IMR-90 (cell line): ENCODE data around the gene EME2.

Experiments
- CEBPB ChIP-seq: IDR thresholded peaks from 2 replicates; pipeline ENCODE4 v1.6.1; 2012; ENCODE audit warnings: low read depth, low read length, improper control_type of control experiment
- ELK1 ChIP-seq: fragments of 150-350 bp; IDR thresholded peaks from 2 replicates; pipeline ENCODE4 v1.6.1; 2016; ENCODE audit warnings: low read depth, mild to moderate bottlenecking, low read length, moderate library complexity, borderline replicate concordance
- POLR2A ChIP-seq: IDR thresholded peaks from 2 replicates; pipeline ENCODE4 v1.6.1; 2012; ENCODE audit warnings: mild to moderate bottlenecking, low read depth, low read length
- TF ChIP-seq, protein P1 (sequence below): conservative IDR thresholded peaks from 2 replicates; pipeline ENCODE4 v1.5.1; 2012; ENCODE audit warnings: mild to moderate bottlenecking, low read depth, low read length, improper control_type of control experiment

GRCh38 chr16:1819611-1820010 lies 47.0 kb downstream of the EME2 start:
- TF ChIP-seq, protein P1, sequence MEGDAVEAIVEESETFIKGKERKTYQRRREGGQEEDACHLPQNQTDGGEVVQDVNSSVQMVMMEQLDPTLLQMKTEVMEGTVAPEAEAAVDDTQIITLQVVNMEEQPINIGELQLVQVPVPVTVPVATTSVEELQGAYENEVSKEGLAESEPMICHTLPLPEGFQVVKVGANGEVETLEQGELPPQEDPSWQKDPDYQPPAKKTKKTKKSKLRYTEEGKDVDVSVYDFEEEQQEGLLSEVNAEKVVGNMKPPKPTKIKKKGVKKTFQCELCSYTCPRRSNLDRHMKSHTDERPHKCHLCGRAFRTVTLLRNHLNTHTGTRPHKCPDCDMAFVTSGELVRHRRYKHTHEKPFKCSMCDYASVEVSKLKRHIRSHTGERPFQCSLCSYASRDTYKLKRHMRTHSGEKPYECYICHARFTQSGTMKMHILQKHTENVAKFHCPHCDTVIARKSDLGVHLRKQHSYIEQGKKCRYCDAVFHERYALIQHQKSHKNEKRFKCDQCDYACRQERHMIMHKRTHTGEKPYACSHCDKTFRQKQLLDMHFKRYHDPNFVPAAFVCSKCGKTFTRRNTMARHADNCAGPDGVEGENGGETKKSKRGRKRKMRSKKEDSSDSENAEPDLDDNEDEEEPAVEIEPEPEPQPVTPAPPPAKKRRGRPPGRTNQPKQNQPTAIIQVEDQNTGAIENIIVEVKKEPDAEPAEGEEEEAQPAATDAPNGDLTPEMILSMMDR, result no peak
- TF ChIP-seq CEBPB (no peak), ELK1 (no peak), POLR2A (no peak)
